A673 (cell line): ENCODE results near the gene GNGT2. TPM values are rescaled to one million over a fixed set of nuclear protein-coding genes. Genes with fewer than 3 reads are reported as not detected.

ENCODE experiments used
- BruUV-seq: library from RNA; stranded (reverse); fragments of 400-500 nt; replicated peaks from 2 replicates; lab custom pipeline; 2021; lab: Mats Ljungman, UMichigan
- CTCF ChIA-PET: fragments of 300-600 bp; sonication (Branson Sonifier 250); formaldehyde crosslinking; loops from one replicate; lab custom pipeline; 2022; ENCODE audit warnings: antibody characterized with exemption; lab: Charles Lee
- POLR2A ChIA-PET: fragments of 300-600 bp; sonication (Branson Sonifier 250); formaldehyde crosslinking; loops from one replicate; lab custom pipeline; 2022; ENCODE audit warnings: antibody characterized with exemption; ENCODE audit not compliant: low non-redundant PET; lab: Charles Lee
- DNase-seq: peaks from one replicate; pipeline ENCODE4 v3.0.0-alpha.2; 2015; ENCODE audit warnings: low spot score
- H3K27ac ChIP-seq: fragments of 200-600 bp; sonication (generic); 2 replicates; pipeline ENCODE4 v1.5.1; 2016; ENCODE audit warnings: mixed run types, low read depth, mild to moderate bottlenecking, mixed read lengths, antibody characterized with exemption, low read length; ENCODE audit not compliant: poor library complexity, severe bottlenecking
- H3K27me3 ChIP-seq: fragments of 200-600 bp; sonication (generic); replicated peaks from 2 replicates; pipeline ENCODE4 v1.6.1; 2017; ENCODE audit warnings: mixed run types, low read depth, mild to moderate bottlenecking, mixed read lengths, antibody characterized with exemption, low read length; ENCODE audit not compliant: insufficient read depth, poor library complexity
- H3K36me3 ChIP-seq: fragments of 200-600 bp; sonication (generic); 2 replicates; pipeline ENCODE4 v1.6.1; 2016; ENCODE audit warnings: mixed run types, mild to moderate bottlenecking, mixed read lengths, antibody characterized with exemption, low read length; ENCODE audit not compliant: insufficient read depth, poor library complexity, severe bottlenecking
- H3K4me1 ChIP-seq: fragments of 200-600 bp; sonication (generic); 2 replicates; pipeline ENCODE4 v1.6.1; 2017; ENCODE audit warnings: mixed run types, mild to moderate bottlenecking, mixed read lengths, antibody characterized with exemption, low read length; ENCODE audit not compliant: insufficient read depth, poor library complexity, severe bottlenecking
- H3K4me3 ChIP-seq: fragments of 200-600 bp; sonication (generic); 2 replicates; pipeline ENCODE4 v1.5.1; 2016; ENCODE audit warnings: low read depth, mixed run types, mild to moderate bottlenecking, mixed read lengths, low read length; ENCODE audit not compliant: poor library complexity, severe bottlenecking
- H3K9me3 ChIP-seq: fragments of 200-600 bp; sonication (generic); 2 replicates; pipeline ENCODE4 v1.6.1; 2016; ENCODE audit warnings: mixed run types, low read depth, mild to moderate bottlenecking, mixed read lengths, antibody characterized with exemption, low read length; ENCODE audit not compliant: poor library complexity, severe bottlenecking
- CTCF ChIP-seq: fragments of 300-800, 200-600 bp; sonication (generic); conservative IDR thresholded peaks from 2 replicates; pipeline ENCODE4 v1.5.1; 2017; ENCODE audit warnings: low read depth, mild to moderate bottlenecking, antibody characterized with exemption, low read length, moderate library complexity, mixed read lengths
- EZH2 ChIP-seq: fragments of 200-600 bp; sonication (generic); IDR thresholded peaks from 2 replicates; pipeline ENCODE4 v1.6.1; 2017; ENCODE audit warnings: borderline replicate concordance, low read depth, mild to moderate bottlenecking, mixed read lengths, antibody characterized with exemption, low read length; ENCODE audit not compliant: poor library complexity, severe bottlenecking
- intact Hi-C: fragments of 100-400 bp; cut with micrococcal nuclease; formaldehyde crosslinking; loops from one replicate; pipeline ENCODE4 v1.10.0; 2022; ENCODE audit not compliant: unreplicated experiment
- total RNA-seq: library from RNA; stranded (reverse); gene quantifications from 2 replicates; pipeline ENCODE4 v1.2.3, GENCODE V29; 2021

Gene GNGT2
- total RNA-seq, 1 experiment from 2014 or later, result 9.6 TPM

GRCh38 chr17:49241040-49241439 is 30.7 kb upstream of the GNGT2 start:
- TF ChIP-seq EZH2 (no peak), CTCF (no peak)
- BruUV-seq, result no TSS peak
- POLR2A ChIA-PET, result no interaction called here
- intact Hi-C loops, result no loop called here
- CTCF ChIA-PET, result interaction anchor here (1.1 kb wide), 1 partner anchor 49 kb away, joined by 5 read pairs; no protein-coding TSS in a partner anchor
- Histone ChIP-seq H3K4me3 (no peak overlapping the region), H3K27ac (no peak overlapping the region), H3K9me3 (no peaks in the 10 kb centered on the region), H3K4me1 (no peaks in the 10 kb centered on the region), H3K27me3 (no peaks in the 10 kb centered on the region), H3K36me3 (no peaks in the 10 kb centered on the region)
- DNase-seq, result no peak

GRCh38 chr17:49240619-49241018 is 30.2 kb upstream of the GNGT2 start:
- no peak for TF ChIP-seq EZH2
- no peak for TF ChIP-seq CTCF
- Histone ChIP-seq H3K27me3 (no peaks in the 10 kb centered on the region), H3K4me3 (no peak overlapping the region), H3K36me3 (no peaks in the 10 kb centered on the region), H3K4me1 (no peaks in the 10 kb centered on the region), H3K27ac (no peak overlapping the region), H3K9me3 (no peaks in the 10 kb centered on the region)
- intact Hi-C loops, result no loop called here
- DNase-seq, result no peak
- ChIA-PET POLR2A (no interaction called here), CTCF (interaction anchor here (1.1 kb wide), 1 partner anchor 50 kb away, joined by 5 read pairs; no protein-coding TSS in a partner anchor)
- BruUV-seq, result no TSS peak

- no TSS peak for BruUV-seq
- Histone ChIP-seq H3K4me1 (no peaks in the 10 kb centered on the region), H3K9me3 (no peaks in the 10 kb centered on the region), H3K27me3 (no peaks in the 10 kb centered on the region), H3K4me3 (no peak overlapping the region), H3K27ac (no peak overlapping the region), H3K36me3 (no peaks in the 10 kb centered on the region)
- no peak for TF ChIP-seq EZH2
- no peak for TF ChIP-seq CTCF
- no peak for DNase-seq
- intact Hi-C loops, result no loop called here
- CTCF ChIA-PET, result interaction anchor here (1.1 kb wide), 1 partner anchor 51 kb away, joined by 5 read pairs; no protein-coding TSS in a partner anchor
- POLR2A ChIA-PET, result no interaction called here
Observed at GRCh38 chr17:49239963-49240362, 29.6 kb upstream of the GNGT2 start.
